Measurements from ENCODE around the gene CATSPER3.

GRCh38 chr5:135027266-135027696 is 59.6 kb downstream of the CATSPER3 start:
- TF ChIP-seq CTCF (IDR thresholded peaks at IDR 0.05) (no peak), POLR2A (IDR thresholded peaks at IDR 0.05) (no peak)

Data from suprapubic skin (tissue), 3 donors.